ENCODE data around the gene KCTD17.

- TF ChIP-seq CTCF (IDR thresholded peaks at IDR 0.05; ENCODE audit: low read length) (no peak), EZH2 (IDR thresholded peaks at IDR 0.05; ENCODE audit: borderline replicate concordance, low read length) (no peak)
Observed at GRCh38 chr22:37069719-37070118, 18.2 kb downstream of the KCTD17 start.
